Hindlimb muscle (tissue), 1 donor: Measurements from ENCODE around the gene CCL21. TPM values are rescaled to one million over a fixed set of nuclear protein-coding genes. Genes with fewer than 3 reads are reported as not detected.
A peak's percentile ranks its signal among the peaks of the same experiment; 100 is the strongest.
"Not testable (repeated sequence)": the region's sequence is repeated elsewhere in the genome, so short reads cannot be mapped to it uniquely, and the experiment has no call there.

ENCODE experiments used
- DNase-seq: peaks from one replicate; pipeline ENCODE4 v3.0.0-alpha.2; 2013
- polyA plus RNA-seq: library from polyadenylated mRNA; unstranded; fragments of 120-200 nt; gene quantifications from one replicate; pipeline ENCODE4 v1.2.1, GENCODE V29; 2013; ENCODE audit not compliant: insufficient read length

Gene CCL21
- polyA plus RNA-seq: 4.3 TPM

- DNase-seq: no peak
Observed at GRCh38 chr9:34710023-34710422, at the start of gene CCL21. TSS of gene CCL21 (minus strand) at chr9:34710136. CDS start at chr9:34710066, 70 bp downstream.

- no peak for DNase-seq
Observed at GRCh38 chr9:34759432-34760134, 49.6 kb upstream of the CCL21 start.

GRCh38 chr9:34750320-34750719, 40.4 kb upstream of the CCL21 start:
- DNase-seq: not testable (repeated sequence)

GRCh38 chr9:34746526-34746925, 36.6 kb upstream of the CCL21 start:
- DNase-seq: no peak

GRCh38 chr9:34744295-34745221, 34.6 kb upstream of the CCL21 start:
- peak; percentile 34 for DNase-seq

- DNase-seq: no peak
Observed at GRCh38 chr9:34742710-34743109, 32.8 kb upstream of the CCL21 start.

- no peak for DNase-seq
Observed at GRCh38 chr9:34741628-34742027, 31.7 kb upstream of the CCL21 start.

- DNase-seq: not testable (repeated sequence)
Observed at GRCh38 chr9:34740176-34740575, 30.2 kb upstream of the CCL21 start.

- DNase-seq: no peak
Observed at GRCh38 chr9:34737677-34738260, 27.8 kb upstream of the CCL21 start.

- no peak for DNase-seq
Observed at GRCh38 chr9:34734720-34735119, 24.8 kb upstream of the CCL21 start.

- no peak for DNase-seq
Observed at GRCh38 chr9:34732886-34733285, 22.9 kb upstream of the CCL21 start.

- DNase-seq: no peak
Observed at GRCh38 chr9:34732478-34732877, 22.5 kb upstream of the CCL21 start.

GRCh38 chr9:34723141-34723540, 13.2 kb upstream of the CCL21 start:
- no peak for DNase-seq

- not testable (repeated sequence) for DNase-seq
Observed at GRCh38 chr9:34719769-34720025, 9.8 kb upstream of the CCL21 start.

GRCh38 chr9:34719021-34719768, 9.3 kb upstream of the CCL21 start:
- no peak for DNase-seq

- no peak for DNase-seq
Observed at GRCh38 chr9:34717996-34718614, 8.2 kb upstream of the CCL21 start.

GRCh38 chr9:34716711-34717110, 6.8 kb upstream of the CCL21 start:
- no peak for DNase-seq

GRCh38 chr9:34715639-34716215, 5.8 kb upstream of the CCL21 start:
- no peak for DNase-seq

GRCh38 chr9:34714007-34714406, 4.1 kb upstream of the CCL21 start:
- no peak for DNase-seq

- DNase-seq: no peak
Observed at GRCh38 chr9:34712140-34712539, 2.2 kb upstream of the CCL21 start.

GRCh38 chr9:34709196-34709978, 549 bp downstream of the CCL21 start:
- DNase-seq: no peak
